ENCODE measurements around the gene LGALS1. TPM values are rescaled to one million over a fixed set of nuclear protein-coding genes. Genes with fewer than 3 reads are reported as not detected.

LGALS1 gene
- total and polyA plus RNA-seq, 9 of the 15 experiments (the other 6 are each of a cell fraction or from before 2014, with no cell fraction given), result 160 to 800 (median 330) TPM

GRCh38 chr22:37710675-37711074 is 35.2 kb downstream of the LGALS1 start:
- intact Hi-C loops (cut with micrococcal nuclease) (no loop called here), in situ Hi-C loops (cut with MboI) (no loop called here)
- Histone ChIP-seq H3K27ac (ENCODE audit: extremely low read depth, low read depth, low read length) (no peak overlapping the region), H3K27me3 (ENCODE audit: control insufficient read depth in 2 of 2, insufficient read depth in 2 of 2, low read length in 2 of 2) (no peaks in the 10 kb centered on the region), H3K9me1 (ENCODE audit: control insufficient read depth, insufficient read depth, low read length) (no peaks in the 10 kb centered on the region), H3K36me3 (ENCODE audit: control insufficient read depth, insufficient read depth, low read length) (no peaks in the 10 kb centered on the region), H3K79me2 (ENCODE audit: control insufficient read depth, insufficient read depth, low read length) (no peaks in the 10 kb centered on the region), H3K4me1 (replicated peaks in 1 of 2; ENCODE audit: control insufficient read depth in 2 of 2, insufficient read depth in 2 of 2, low read length in 2 of 2) (peaks cover 0 to 23% of the 10 kb centered on the region in 2 experiments; a peak in 2 of 5 replicates), H3K4me2 (ENCODE audit: insufficient read depth, low read length) (no peak overlapping the region), H4K20me1 (replicated peaks; ENCODE audit: control insufficient read depth, insufficient read depth, low read length) (no peaks in the 10 kb centered on the region), H3K4me3 (no peak overlapping the region), H2AFZ (ENCODE audit: low read depth, low read length) (no peak overlapping the region), H3K9ac (ENCODE audit: insufficient read depth in 1 of 2, low read depth in 2 of 2, low read length in 2 of 2) (no peak overlapping the region; a peak in 2 of 4 replicates), H3K9me3 (replicated peaks; ENCODE audit: control insufficient read depth, insufficient read depth, low read depth, low read length) (no peaks in the 10 kb centered on the region)
- WGBS (ENCODE audit: insufficient coverage, low coverage, missing lambda C conversion rate), result 30% methylated on average over 2 of the region's 3 CpGs
- CTCF ChIA-PET (ENCODE audit: low intra/inter-chr PET ratio), result no interaction called here
- BruUV-seq (replicated peaks), result no TSS peak
- ATAC-seq, result no peak
- POLR2A ChIA-PET, result no interaction called here
- no peak for FAIRE-seq
- no peak for DNase-seq (ENCODE audit: extremely low read depth in 1 of 4, low spot score in 3 of 4)
- TF ChIP-seq POLR3A (IDR thresholded peaks at IDR 0.05; ENCODE audit: borderline replicate concordance, extremely low read depth, insufficient read depth, insufficient read length) (no peak), TCF3 (CRISPR knock-in tag; IDR thresholded peaks at IDR 0.05) (no peak), ZNF586 (CRISPR knock-in tag; conservative IDR thresholded peaks at IDR 0.05) (no peak), POLR2AphosphoS5 (IDR thresholded peaks at IDR 0.05; ENCODE audit: control insufficient read depth, insufficient read depth, low read depth, low read length) (no peak), CREB1 (IDR thresholded peaks at IDR 0.05) (no peak), CREB1 (CRISPR knock-in tag; IDR thresholded peaks at IDR 0.05) (no peak), CEBPB (tag; IDR thresholded peaks at IDR 0.05) (no peak), DPF2 (IDR thresholded peaks at IDR 0.05) (no peak), ZNF407 (IDR thresholded peaks at IDR 0.05; ENCODE audit: low read depth) (no peak)
- TF ChIP-seq, protein P1, sequence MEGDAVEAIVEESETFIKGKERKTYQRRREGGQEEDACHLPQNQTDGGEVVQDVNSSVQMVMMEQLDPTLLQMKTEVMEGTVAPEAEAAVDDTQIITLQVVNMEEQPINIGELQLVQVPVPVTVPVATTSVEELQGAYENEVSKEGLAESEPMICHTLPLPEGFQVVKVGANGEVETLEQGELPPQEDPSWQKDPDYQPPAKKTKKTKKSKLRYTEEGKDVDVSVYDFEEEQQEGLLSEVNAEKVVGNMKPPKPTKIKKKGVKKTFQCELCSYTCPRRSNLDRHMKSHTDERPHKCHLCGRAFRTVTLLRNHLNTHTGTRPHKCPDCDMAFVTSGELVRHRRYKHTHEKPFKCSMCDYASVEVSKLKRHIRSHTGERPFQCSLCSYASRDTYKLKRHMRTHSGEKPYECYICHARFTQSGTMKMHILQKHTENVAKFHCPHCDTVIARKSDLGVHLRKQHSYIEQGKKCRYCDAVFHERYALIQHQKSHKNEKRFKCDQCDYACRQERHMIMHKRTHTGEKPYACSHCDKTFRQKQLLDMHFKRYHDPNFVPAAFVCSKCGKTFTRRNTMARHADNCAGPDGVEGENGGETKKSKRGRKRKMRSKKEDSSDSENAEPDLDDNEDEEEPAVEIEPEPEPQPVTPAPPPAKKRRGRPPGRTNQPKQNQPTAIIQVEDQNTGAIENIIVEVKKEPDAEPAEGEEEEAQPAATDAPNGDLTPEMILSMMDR (IDR thresholded peaks at IDR 0.05 in 2 of 3, conservative IDR thresholded peaks at IDR 0.05 in 1 of 3; ENCODE audit: insufficient read depth in 2 of 3, low read depth in 1 of 3, low read length in 3 of 3), result no peak

Measured in K562 (cell line).